ENCODE measurements around the gene WNT7A.

The WNT7A gene

DNA sequence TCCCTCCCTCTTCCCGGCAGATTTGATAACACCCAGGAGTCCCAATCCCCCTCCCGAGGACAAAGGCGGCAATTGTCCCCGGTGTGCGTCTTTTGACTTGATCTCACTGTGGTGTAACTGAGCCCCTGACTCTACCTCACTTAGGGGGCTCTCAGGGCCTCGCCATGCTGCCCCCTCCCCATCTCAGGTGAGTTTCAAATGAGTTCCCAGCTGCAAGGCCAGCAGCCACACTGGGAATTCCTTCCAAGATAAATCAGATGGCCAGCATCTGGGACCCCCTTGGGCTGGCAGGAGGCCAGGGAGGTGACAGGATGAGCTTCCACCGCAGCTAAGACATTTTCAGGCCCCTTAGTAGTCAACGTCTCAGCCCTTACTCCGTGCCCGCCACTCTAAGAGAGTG, 35.0 kb downstream of the WNT7A start:
- no peak for DNase-seq (ENCODE audit: low read depth)

DNA sequence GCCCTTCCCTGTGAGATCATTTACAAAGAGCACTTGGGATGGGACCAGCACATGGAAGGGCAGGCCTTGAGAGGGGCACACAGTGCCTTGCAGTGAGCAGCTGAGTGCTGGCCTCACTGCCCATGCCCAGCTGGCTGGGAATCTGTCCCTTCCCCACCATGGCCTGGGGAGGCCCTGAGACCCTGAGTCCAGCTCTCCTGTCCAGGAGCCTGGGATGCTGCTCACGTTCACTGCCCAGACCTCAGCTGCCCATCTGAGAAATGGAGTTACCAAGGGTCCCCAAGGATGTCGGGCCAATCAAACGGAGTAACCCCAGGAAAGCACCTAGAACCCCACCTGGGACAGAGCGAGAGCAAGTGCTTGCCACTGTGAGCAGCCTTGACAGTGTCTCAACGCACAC, 35.6 kb downstream of the WNT7A start:
- no peak for DNase-seq (ENCODE audit: low read depth)

DNA sequence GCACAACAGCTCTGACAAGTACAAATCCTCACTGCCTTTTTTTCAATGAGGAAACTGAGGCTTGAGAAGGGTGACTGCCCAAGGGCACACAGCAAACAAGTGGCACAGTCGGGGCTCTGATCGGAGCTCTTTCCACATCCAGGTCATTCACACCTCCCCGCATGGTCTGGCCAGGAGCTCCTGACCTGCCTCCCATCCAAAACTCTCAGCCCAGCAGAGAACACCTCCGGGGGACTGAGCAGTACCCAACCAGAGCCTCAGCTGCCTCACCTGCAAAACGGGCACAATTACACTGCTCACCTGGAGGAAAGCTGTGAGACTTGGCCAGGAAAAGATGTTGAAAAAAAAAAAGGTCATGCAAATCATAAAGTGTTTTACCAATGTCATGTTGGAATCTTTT, 36.5 kb downstream of the WNT7A start:
- no peak for DNase-seq (ENCODE audit: low read depth)

DNA sequence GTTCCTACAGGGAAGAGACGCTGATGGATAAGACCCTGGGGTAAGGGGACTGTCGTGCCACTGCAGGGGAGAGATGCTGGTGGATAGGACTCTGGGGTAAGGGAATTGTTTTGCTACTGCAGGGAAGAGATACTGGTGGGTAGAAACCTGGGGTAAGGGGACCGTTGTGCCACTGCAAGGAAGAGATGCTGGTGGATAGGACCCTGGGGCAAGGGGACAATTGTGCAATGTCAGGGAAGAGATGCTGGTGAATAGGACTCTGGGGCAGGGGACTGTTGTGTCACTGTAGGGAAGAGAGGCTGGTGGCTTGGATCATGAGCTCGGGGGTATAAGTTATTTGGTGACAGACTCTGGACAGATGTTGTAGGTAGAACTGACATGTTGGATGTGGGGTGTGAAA, 37.6 kb downstream of the WNT7A start:
- no peak for DNase-seq (ENCODE audit: low read depth)

DNA sequence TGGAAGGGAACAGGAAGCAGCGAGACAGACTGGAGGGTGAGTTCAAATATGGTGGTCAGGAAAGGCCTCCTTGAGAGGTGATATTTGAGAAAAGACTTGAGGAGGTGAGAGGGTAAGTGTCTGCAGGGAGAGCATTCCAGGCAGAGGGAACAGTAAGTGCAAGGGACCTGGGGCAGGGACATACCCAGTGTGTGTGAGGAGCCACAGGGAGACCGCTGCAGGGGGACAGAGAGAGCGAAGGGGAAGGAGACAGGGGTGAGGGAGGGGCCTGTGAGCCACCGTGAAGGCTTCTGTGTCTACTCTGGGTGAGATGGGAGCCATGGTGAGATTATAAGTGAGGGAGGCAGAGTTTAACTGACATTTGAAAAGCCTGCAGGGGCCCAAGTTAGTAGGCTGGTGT, 38.0 kb downstream of the WNT7A start:
- no peak for DNase-seq (ENCODE audit: low read depth)

DNA sequence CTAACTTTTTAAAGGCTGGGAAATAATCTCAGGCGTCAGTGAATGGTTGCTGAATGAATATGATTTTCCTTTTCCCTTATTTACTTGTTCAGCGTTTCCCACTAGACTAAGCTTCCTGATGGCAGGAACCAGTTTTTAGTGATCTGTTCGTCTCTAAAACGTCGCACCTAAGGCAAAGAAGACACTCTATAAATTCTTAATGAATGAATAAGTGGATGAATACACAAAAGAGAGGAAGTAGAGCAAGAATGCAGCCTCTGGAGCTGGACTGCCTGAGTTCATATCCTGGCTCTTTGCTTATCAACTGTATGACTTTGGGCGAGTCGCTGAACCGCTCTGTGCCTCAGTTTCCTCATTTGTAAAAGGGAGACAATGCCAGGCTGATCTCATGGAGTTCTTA, 38.7 kb downstream of the WNT7A start:
- no peak for DNase-seq (ENCODE audit: low read depth)

DNA sequence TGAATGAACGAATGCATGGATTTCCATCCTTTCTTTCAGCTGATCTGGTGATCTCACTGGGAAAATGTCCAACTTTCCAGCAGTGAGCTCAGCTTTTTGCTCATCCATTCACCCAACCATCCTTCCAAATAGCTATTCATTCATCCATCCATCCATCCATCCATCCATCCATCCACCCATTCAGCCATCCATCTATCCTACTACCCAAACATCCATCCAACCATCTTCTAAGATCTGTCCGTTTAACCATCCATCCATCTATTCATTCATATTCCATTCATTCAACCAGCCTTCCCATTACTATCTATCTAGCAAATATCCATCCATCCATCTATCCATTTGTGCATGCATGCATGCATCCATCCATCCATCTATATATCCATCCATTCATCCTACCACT, 39.4 kb downstream of the WNT7A start:
- no peak for DNase-seq (ENCODE audit: low read depth)

DNA sequence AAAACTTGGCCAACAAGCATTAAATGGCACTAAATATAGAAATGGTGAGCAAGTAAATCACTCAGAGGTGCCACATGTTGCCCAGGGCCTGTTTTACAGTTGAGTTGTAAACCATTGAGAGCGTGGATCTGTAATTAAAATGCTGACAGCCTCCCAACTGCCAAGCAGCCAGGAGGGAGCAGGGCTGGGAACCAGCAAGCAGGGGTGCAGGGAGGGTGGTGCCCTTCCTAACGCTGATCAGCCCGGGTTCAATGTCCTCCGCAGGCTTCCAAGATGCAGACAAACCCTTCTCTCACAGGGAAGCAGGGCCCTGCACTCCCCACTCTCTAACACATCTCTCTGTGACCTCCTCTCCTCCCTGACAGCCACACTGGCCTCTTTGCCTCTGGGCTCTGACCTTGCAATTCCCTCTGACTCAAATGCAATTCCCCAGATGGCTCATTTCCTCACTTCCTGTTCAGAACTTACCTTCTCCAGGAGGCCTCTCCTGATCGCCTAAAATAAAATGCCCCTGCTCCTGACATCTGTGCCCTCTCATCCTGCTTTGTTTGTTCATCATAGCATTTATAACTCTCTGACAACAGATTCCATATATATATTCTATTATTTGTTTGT, 40.0 kb downstream of the WNT7A start:
- no peak for DNase-seq (ENCODE audit: low read depth)

DNA sequence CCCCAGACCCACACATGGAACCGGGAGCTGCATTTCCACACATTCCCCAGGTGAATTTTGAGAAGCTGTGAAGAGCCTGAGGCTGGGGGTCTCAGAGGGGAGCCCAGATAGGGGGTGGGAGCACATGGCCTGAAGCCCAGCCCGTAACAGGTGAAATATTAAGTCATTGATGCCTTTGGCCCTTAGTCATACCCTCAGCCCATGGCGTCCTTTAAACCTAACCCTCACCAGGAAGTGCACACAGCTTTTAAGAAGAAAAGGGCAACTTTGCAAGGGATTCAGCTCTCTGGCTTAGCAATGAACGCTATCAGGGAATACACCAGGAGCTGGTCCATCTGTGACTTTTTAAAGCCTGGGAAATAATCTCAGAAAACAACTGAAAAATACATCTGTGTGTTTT, 40.6 kb downstream of the WNT7A start:
- no peak for DNase-seq (ENCODE audit: low read depth)

DNA sequence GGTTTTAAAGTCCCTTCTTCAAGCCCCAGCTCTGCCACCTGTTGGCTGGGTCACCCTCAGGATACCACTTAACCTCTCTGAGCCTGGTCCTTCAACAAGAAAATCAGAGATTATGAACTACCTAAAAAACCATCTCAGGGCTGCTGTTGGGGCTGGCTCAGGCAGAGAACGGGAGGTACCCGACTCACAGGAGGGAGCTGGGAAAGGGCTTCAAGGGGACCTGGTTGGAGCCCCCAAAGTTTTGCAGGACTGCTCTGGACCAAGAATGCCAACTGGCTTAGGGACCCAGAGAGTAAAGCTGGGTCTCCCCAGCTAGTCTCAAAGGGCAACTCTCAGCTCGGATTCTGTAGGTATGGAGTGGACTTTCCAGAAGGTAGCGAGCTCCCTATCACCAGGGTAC, 41.5 kb downstream of the WNT7A start:
- no peak for DNase-seq (ENCODE audit: low read depth)

DNA sequence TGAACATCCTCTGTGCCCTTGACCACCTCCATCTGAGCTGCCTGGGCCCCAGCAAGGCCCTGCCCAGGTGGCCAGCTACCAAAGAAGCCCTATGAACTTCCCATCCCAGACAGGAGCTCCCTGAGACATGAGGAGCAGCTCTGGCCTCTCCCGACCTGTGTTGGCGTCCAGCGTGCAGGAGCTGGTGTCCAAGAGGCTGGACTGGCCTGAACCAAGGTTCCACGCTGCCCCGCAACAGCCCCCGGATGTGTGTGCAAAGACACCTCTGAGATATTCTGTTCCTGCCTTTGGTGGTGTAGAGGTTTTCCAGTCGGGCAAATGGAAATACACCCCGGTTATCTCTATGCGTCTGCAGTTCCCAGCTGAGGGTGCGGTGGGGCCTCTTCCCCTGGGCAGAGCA, 42.1 kb downstream of the WNT7A start:
- DNase-seq (ENCODE audit: low read depth), result no peak

DNA sequence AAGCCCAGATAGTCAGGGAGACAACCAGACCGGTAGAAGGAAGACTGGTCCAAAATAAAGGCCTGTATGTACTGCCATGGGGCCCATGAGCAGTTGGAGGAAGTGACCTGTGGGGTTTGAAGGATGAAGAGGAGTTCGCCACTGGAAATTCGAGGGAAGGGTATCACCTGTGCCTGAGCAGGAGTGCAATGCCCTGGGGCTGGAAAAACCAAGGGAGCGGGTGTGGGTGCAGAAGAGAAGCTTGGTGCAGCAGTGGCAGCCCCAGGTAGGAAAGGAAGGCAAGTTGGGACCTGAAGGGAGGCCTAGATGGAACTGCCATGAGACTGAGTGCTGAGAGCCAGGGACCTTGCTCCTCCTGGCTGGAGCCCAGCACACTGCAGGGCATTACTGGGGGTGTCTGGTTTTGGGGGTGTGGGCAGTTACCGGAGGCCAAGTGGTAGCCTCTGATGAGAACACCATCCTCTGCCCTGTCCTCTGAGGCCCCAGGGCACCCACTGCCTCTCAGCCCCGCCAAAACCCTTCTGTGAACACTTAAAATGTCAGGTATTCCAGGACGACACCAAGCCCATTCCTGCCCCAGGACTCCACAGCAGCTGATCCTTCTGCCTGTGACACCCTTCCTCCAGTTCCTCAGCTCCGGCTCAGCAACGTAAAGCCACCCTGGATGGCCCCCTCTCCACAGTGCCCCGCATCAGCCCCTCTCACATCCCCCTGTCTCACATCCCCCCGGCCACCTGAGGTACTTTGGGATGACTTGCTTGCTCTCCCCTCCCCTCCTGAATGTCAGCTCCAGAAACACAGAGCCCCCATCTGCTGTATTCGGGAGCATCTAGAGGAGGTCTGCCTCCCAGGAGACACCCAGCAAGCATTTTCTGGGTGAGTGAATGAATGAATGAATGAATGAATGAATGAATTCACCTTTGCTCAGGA, 42.9 kb downstream of the WNT7A start:
- DNase-seq (ENCODE audit: low read depth), result no peak

DNA sequence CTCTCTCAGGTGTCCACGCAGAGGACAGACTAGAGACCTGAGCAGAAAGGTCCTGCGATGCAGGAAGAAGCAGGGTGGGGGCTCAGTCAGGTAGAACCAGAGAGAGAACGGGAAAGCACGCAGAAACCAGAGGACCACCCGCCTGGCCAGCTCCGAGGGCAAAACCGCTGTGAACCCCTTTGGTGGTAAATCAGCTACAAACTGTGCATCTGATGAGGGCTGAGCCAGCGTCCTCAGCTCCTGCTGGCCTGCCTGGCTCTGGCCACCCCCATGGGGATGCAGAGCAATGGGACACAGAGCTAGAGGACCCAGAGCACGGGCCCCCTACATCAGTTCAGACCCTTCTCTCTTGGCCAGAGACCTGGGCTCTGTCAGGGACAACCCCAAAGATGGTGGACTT, 44.6 kb downstream of the WNT7A start:
- DNase-seq (ENCODE audit: low read depth), result no peak

DNA sequence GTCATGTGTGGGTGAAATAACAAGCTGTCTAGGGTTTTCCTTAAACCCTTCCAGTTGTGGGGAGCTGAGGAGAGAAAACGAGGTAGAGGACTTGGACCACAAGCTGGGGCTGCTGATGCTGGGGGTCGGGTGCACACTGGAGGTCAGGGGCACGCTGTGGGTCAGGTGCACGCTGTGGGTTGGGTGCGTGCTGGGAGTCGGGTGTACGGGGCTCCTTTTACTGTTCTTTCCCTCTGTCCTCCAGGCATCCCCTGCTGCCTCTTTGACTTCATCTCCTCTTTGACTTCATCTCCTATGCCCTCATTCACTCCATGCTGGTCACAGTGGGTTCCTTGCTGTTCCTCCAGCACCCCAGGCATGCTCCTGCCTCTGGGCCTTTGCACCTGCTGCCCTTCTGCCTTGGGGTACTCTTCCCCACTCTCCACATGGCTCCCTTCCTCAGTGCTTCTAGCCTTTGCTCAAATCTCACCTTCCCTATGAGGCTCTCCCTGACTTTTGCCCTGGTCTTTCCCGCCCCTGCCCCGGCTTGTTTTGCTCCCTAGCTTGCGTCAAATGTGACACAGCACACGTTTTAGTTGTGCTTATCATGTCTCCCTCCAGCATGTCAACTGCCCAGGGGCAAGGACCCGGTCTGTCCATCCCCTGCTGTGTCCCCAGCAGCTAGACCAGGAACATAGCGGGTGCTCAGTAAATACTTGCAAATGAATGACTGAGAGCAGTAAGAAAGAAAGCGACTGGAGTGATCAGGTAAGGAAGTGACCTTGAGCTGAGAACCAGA, 45.4 kb downstream of the WNT7A start:
- DNase-seq (ENCODE audit: low read depth), result no peak

DNA sequence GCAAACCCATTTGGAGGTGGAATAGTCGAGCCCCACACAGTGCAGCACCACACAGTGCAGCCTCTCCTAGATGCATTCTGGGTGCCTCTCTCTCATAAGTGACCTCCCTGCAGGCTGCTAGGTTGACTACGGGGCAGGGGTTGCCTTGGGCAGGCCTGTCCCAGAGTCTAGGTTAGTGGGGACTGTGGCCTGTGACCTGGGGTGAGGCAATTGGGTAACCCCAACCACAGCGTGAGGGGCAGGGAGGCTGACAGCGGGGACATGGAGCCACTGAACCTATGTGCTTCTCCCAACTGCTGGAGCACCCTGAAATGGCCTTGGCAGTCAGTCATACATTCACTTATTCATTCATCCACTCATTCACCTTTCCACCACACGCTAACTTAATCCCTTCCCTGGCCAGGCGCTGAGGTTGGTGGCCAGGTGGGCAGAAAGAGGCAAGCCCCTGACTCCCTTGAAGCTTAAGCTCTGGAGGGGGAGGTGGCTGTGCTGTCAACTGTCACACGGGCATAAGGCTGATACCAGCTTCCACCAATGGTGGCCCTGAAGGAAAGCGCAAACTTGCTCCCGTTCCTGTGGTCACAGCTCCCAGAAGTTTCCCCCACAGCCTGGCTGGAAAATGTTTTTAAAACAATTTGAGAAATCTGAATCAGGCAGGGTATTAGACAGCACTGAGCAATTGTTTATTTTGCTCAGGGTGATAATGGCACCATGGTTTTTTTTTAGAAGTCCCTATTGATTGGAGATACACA, 46.2 kb downstream of the WNT7A start:
- no peak for DNase-seq (ENCODE audit: low read depth)

DNA sequence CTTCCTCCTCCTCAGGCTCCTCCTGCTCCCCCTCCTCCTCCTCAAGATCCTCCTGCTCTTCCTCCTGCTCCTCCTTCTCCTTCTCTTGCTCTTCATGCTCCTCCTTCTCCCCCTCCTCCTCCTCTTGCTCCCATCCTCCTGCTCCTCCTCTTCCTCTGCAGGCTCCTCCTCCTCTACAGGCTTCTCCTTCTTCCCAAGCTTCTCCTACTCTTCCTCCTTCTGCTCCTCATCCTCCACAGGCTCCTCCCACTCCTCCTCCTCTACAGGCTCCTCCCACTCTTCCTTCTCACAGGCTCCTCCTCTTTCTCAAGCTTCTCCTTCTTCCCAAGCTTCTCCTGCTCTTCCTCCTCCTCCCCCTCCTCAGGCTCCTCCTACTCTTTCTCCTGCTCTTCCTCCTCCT, 47.7 kb downstream of the WNT7A start:
- no peak for DNase-seq (ENCODE audit: low read depth)

DNA sequence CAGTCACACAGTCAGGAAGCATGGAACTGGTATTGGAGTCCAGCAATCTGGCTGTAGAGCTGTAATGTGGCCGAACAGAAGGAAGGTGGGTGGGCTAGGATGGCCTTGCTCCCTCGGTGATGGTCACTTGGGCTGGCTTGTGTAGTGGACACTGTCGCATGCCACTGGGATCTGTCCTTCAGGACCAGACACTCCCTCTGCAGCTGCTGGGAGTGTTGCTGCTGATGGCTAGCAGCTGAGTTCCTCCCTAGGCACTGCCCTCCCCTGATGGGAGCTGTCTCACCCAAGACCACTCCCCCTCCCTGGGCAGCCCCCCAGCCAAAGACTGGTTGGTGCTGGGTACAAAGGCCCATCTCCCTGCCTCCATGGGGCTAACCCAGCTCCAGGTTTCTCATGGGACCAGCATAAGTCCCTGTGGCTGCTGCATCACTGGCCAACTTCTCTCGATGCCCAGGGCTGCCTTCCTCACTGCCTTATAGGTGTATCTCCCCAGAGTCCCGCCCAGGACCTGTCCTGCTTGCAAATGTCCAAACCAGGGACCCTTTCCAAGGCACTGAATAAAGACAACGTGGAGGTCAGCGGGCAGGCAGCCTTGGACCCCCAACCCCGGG, 48.4 kb downstream of the WNT7A start:
- no peak for DNase-seq (ENCODE audit: low read depth)

DNA sequence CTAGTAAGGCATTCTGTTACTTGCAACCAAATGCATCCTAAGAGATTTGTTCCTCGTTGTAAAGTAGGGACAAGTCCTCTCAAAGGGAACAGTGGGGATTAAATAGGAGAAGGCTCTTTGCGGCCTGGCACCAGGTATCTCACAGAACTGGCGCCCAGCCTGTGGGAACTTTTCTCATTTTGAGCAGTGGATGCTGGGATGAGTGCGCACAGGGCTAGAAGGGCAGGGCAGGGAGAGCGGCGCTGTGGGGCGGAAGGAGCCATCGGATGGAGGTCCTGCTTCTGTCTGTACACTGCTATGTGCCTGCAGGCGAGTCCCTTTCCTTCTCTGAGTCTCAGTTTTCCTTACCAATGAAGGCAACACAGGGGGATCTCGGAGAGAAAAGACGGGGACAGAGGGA, 50.6 kb downstream of the WNT7A start:
- no peak for DNase-seq (ENCODE audit: low read depth)

DNA sequence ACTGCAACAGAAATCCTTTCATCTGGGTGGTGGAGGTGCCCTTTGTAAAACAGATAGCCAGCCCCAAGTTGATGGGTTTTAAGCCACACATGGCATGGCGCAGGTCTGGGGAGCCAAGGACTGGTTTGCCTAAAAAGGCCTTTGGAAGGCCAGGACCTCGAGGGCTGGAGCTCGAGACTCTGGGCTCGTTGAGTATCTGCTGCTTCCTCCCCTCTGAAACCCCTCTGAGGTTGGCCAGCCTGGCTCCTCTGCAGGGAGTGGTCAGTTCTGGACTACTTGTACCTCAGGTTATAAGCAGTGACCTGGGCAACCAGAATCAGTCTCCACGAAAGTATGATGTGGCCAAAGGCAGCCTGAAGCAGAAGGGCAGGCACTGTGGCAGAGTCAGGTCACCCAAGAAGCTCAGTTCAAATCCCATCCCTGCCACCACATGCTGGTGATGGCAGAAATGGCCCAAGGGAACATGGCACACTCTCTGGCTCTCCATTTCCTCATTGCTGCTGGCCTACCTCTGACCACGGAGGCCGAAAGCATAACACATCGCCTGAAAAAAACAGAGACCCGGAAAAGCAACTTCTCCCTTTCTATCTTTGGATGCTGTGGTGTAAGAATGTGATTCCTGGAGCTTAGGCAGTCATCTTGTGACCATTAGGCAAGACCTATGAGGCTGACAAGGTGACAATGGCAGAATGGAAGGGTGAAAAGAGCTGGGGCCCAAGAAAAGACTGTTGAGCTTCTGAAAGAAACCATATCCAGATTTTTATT, 51.2 kb downstream of the WNT7A start:
- no peak for DNase-seq (ENCODE audit: low read depth)

DNA sequence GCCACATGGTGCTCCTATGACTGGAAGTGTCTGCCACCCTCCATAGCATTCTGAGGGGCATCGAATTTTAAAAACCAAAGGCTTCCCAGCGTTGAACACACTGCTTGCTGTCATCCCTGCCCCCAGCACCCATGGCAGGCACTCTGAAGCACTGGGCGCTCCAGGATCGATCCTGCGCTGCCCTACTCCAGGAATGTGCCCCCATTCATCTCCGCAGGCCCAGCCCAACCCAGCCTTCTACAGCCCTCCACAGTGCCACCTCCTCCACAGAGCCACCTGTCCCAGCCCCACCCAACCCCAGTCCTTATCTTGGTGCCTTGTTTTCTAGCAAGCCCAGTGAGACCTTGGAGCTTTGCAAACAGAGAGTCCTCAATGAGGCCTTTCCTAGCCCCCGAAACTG, 52.2 kb downstream of the WNT7A start:
- no peak for DNase-seq (ENCODE audit: low read depth)

DNA sequence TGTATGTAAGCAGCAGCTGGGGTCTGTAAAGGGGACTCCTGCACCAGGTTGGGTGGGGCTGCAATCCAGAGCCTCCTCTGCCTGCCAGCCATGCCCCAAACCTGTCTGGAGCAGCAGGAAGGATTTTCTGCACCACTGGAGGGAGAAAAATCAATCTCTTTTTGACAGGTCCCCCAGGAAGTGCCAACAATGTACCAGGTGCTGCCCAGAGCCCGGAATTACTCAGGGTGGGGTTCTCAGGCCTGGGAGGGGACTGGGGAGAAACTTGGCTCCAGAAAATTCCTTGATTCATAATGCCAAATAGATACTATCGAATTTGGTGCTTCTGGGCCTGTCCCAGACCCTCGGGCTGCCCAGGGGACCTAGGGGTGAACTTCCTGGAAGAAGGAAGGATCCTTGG, 52.6 kb downstream of the WNT7A start:
- DNase-seq (ENCODE audit: low read depth), result no peak
